Glomerular endothelial cell (primary cell): ENCODE data around the gene GFOD1. TPM values are rescaled to one million over a fixed set of nuclear protein-coding genes. Genes with fewer than 3 reads are reported as not detected.
A peak's percentile ranks its signal among the peaks of the same experiment; 100 is the strongest.

Experiments
- DNase-seq: peaks from one replicate; pipeline ENCODE4 v3.0.0-alpha.2; 2011; ENCODE audit warnings: low read depth, low spot score; ENCODE audit errors: extremely low read depth
- total RNA-seq: library from RNA; depleted of rRNA; stranded (reverse); fragments of >200 nt; gene quantifications from 2 replicates; pipeline ENCODE4 v1.2.3, GENCODE V29; 2015

Gene GFOD1
- total RNA-seq, 1 donor from 2014 or later, result 34.3 TPM

DNA sequence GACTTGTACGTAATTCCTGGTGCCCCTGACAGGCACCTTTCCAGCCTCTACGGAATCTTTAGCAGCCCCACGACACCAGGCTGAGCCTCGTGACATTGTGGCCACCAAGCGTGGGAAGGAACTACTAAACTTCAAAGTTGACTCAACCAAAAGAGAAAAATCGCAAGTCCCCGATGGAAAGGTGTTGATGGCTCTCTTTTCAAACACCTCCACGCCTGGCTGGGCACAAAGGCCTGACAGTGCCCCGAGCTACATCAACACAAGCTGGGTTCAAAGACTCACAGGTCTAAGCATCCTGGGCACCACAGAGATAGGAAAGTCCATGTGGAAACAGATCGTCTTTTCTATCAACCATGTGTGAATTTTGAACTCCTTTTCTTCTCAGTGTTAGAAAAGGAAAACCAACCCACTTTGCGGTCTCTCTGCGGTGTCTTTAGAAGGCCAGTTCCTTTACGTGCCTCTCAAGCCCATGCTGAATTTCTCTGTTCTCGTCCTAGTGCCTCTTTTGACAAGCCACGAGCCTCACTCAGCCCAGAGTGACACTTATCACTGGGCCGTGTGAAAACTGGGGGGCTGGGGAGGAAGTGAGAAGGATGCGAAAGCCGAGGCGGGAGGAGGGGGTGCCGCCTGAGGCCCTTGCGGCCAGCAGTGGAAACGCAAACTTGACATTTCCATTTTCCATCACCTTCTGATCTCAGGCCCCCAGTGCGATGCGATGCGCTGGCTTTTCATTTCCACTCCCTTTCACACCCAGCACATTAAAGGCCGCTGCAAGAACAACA, 59.4 kb downstream of the GFOD1 start:
- DNase-seq, result no peak

DNA sequence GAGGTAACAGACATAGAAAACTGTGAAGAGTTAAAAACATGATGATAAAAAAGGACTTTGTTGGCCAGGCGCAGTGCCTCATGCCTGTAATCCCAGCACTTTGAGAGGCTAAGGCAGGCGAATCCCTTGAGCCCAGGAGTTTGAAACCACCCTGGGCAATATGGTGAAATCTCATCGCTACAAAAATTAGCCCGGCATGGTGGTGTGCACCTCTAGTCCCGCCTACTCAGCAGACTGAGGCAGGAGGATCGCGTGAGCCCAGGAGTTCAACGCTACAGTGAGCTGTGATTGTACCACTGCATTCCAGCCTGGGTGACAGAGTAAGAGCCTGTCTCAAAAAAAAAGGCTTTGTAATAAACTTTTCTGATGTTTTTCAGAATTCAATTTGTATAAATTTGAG, 60.1 kb downstream of the GFOD1 start:
- DNase-seq, result no peak

DNA sequence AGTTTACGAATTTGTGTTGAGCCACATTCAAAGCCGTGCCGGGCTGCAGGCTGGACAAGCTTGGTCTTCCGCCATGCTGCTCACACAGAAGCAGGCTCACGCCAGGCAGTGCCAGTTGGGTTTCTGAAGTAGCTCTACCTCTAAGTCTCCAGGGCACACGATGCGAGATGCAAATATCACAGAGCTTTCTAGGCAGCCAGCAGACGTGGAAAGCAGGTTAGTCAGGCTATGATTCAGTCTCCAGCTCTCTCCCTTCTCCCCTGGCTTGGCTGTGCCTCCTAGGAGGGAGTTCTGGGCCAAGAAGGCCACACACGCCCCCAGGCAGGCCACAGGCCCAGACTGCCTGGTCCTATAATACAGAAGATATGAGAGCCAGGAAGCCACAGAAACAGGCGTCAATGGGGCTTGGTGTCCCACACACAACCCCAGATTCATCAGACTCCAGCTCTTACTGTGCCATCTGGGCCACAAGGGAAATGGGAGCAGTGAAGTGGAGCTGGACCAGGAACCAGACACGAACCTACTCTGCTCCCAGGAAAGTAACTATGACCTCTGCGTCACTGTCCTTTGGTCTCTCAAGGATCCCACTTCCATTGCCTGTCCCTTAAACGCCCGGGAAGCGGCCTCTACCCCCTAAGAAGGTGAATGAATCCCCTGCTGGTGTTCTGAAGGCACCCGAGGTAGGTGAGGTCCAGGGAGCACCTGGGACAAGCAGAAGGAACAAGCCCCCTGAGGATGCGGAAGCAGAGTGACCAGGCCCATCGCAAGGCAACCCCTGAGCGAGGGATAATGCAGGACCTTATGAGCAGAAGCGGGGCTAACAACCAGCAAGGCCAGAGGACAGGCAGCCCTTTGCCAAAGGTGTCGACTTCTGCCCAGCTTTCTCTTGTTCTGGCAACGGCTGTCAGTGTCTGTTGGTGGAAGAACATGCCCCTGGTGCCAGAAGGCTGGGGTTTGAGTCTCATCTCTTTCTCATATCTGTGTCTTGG, 61.2 kb downstream of the GFOD1 start:
- DNase-seq, result no peak

DNA sequence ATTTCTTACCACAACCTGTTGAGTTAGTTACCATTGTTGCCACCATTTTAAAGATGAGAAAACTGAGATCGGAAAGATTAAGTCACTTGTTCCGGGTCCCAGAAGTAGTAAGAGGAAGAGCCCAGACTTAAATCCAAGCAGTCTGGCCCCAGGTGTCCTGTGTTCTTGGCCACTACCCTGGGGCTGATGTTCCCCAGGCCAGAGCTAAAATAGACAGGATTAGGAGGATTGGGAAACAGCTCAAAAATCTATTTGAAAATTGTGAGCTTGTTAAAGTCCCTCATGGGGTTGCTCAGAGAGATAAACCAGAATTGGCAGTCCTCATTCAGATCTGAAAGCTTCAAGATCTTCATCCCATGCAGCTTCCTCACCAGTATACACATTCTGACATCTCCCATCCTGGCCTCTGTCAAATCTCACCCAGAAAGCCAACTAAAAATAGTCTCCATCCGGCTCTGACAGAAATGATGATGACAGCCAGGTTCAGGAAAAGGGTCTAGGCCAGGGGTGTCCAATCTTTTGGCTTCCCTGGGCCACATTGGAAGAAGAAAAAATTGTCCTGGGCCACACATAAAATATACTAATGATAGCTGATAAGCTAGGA, 62.0 kb downstream of the GFOD1 start:
- DNase-seq, result no peak

DNA sequence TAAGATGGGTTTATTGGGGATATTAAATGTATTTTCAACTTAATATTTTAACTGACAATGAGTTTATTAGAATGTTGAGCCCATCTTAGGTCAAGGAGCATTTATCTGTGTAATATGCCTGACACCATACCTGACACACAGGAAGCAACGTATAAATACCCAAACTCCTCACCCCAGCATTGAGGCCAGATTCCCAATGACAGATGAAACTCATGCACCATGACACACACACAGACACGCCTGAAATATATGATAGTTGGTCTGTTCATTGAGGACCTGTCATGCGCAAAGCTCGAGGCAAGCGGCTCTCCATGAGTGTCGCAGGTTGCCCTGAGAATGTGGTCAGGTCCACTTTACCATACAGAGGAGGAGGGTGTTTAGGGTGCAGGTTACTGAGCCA, 64.1 kb downstream of the GFOD1 start:
- DNase-seq, result no peak

DNA sequence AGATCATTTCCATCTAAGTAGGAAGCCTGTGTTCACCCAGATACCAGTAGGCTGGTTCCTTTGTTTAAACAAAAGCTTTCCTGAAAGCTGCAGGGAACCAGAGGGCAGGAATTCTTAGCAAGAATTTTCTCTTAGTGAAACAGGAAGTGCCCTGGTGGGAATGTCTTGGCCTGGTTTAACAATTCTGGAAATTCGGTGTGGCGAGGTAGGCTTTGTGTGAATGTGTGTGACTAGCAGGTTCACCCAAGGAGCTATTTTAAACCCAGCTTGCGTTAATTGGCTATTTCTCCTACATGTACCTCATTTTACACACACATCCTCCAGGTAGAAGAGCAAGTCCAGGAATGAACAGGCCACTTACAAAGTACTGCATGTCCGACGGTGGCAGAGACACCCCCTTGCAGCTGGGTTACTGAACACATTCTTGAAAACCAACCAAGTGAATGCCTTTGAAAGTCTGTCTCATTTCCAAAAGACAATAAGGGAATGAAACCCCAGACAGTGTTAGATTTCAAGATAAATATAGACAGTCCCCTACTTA, 64.6 kb downstream of the GFOD1 start:
- DNase-seq, result peak; percentile 90

DNA sequence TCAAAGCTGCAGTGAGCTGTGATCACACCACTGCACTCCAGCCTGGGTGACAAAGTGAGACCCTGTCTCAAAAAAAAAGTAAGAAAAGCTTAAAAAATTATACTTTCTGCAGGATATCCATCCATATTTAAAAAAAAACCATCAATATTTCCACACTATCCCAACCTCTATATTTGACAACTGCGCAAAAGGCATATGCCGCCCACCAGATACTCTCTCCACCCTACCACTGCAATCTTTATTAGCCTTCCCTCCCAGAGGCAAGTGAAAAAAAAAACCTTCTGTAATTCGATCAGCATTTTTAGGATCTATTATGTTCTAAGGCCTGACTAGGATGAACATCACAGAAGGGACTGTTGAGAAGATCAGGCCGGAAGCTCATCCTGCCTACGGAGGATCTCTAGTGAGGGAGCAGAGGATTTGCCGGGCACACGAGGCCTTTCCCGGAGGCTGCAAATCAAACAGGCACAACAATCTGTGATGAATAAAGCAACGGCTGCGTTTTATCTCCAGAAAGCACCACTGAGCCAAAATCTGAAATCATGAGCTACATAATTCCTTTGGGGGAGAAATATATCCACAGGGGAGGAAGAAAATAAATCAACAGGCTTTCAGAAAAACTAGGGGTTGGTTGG, 65.9 kb downstream of the GFOD1 start:
- no peak for DNase-seq

DNA sequence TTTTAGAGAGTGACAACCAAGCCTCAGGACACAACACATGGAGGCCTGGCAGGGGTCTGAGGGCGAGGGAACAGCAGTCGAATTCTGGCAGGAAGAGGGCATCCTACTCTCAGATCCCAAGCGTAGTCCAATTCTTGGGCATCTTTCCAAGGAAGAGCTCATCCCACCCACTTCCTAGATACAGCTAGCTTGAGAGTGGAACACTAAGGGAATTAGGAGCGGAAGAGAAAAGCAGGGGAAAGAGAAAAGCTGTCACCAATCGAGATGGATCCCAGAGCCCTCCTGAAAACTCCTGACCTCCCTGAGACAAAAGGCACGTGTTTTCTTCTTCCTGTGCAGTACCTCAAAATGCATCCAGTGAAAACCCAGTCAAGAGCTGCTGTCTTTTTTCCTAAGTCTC, 67.1 kb downstream of the GFOD1 start:
- DNase-seq, result no peak

DNA sequence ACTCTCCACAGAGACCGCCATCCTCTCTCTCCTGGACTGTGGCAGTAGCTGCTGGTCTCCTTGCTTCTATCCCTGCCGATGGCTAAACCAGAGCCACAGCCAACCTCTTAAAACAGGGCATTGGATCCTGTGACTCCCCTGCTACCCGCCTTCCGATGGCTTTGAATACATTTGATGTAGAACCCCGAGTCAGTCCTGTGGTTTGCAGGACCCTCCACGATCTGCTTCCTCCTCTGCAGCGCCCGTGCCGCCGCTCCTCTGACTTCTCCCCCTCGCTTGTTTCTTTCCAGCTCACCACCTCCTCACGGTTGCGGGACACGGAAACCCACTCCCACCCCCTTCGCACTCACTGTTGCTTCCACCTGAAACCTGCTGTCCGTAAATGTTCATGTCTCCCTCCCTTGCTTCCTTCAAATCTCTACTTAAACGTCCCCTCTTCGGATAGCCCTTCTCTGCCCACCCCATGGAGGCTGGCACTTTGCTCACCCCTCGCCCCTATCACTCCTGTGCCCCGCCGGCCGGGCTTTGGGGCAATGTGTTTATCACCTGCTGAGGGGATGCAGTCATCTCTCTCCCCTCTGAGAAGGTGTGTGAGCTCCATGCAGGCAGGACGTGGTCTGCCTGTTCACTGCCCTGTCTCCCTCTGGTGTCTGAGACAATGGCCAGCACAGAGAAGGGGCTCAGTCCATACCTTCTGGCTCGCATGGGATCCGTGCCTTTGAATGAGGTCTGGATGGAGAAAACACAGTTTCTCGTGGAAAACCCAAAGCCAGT, 67.8 kb downstream of the GFOD1 start:
- DNase-seq, result no peak

DNA sequence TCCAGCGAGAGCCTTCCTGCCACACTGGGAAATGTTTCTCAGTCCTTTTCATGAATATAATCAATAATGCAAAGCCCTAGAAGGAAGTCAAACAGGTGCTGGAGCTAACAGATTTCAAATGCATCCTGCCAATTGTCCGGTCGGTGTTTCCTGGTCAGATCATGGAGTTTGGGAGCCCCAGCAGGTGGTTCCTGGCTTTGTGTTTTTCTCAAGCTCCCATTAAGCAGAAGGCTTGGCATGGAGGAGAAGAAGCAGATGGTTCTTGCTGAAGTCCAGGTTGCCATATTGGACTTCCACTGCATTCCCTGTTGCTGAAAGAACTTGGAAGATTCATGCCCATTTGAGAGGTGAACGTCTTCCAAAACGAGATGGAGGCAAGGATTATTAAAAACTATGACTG, 68.6 kb downstream of the GFOD1 start:
- DNase-seq, result peak; percentile 72

DNA sequence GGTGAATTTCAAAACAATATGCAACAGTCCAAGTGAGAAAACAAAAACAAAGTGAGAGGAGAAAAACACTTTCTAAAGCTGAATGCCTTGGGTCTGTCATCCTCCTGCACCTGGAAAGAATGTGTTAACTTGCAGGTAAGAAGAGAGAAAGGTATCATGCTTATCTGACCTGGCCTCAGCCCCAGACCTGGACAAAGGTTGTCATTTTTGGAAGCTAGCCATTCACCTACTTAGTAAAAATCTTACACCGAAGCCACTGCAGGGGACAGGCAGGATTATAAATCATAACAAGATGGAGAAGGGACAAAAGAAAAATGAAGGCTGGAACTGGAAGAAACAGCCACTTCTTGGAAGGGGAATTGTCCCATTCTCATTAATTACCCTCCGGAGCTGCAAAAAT, 69.4 kb downstream of the GFOD1 start:
- no peak for DNase-seq

DNA sequence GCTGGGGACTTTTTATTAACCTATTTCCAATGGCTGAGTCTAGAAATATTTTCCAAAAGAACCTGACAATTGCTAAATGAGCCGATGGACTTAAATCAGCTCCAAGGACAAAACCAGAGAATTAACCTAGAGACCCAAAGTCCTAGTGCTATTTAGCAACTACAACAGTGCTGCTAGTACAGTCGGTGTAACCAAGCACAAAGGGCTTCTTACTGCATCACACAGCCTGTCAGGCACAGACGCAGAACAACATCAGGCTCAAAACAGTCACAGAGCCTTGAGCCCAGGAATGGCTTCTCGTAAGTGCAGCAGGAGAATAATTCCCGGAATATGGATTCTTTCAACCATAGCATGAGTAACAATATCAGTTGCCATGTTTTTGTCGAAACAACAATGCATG, 70.0 kb downstream of the GFOD1 start:
- no peak for DNase-seq

DNA sequence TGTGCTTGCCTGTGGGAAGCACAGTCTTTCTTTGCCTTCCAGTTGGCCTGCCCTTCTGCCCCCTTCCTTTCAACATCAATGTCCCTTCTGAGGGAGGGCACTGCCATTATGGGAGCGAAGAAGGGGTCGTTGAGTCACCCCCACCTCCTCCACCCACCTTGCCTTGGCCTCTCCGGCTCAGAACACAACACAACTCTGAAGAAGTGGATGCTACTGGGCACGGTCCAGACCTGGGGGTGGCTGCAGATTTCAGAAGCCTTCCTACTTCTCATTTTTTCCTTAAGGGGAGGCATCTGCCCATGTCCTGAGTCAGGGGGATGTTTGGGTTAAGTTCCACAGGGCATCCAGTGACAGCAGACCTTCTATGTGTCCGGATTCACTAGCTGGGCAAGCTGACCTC, 72.1 kb downstream of the GFOD1 start:
- DNase-seq, result no peak

DNA sequence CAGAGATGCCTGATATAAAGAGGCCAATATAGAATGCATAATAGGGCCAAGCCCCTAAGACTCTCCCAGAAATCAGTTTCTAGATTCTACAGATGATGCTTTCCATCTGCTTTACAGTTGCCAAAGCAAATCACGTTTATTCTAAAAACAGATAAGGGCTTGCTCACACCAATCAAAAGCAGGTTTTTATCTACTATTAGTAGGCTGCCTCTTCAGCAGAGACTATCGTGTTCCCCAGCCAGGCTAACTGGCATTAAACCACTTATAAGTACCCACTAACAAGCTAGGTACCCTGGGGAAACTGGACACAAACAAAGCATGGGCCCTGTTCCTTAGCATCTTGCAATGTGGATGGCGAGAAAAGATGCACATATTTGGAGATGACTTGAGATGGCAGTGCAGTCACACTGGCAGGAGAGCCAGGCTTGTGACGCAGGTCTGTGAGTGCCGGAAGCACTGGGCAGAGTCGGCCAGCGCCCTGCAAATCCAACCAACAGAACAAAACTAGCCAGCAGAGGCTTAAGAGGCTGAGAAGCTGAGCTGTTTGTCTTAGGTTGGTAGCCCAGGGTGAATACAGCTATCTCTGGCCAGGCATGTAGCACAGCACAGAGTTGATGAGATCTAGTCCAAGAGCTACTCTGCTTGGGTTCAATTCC, 73.4 kb downstream of the GFOD1 start:
- no peak for DNase-seq

DNA sequence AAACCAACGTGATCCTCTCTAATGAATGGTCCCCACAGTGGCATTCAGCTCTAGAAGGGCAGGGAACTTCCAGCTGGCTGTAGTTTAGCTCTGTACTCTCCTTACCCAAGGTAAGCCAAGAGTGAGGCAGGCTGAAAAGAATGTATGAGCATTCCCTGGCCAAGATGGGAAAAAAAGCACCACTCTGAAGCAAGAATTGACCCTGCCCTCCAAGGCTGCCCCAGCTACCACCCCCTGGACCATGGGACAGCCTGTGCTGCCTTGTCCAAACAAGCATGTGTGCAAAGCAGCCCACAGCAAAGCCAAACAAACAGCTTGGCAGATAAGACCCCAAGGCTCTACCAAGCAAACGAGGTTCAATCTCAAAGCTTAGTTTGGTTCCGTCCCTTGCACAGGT, 73.9 kb downstream of the GFOD1 start:
- no peak for DNase-seq

DNA sequence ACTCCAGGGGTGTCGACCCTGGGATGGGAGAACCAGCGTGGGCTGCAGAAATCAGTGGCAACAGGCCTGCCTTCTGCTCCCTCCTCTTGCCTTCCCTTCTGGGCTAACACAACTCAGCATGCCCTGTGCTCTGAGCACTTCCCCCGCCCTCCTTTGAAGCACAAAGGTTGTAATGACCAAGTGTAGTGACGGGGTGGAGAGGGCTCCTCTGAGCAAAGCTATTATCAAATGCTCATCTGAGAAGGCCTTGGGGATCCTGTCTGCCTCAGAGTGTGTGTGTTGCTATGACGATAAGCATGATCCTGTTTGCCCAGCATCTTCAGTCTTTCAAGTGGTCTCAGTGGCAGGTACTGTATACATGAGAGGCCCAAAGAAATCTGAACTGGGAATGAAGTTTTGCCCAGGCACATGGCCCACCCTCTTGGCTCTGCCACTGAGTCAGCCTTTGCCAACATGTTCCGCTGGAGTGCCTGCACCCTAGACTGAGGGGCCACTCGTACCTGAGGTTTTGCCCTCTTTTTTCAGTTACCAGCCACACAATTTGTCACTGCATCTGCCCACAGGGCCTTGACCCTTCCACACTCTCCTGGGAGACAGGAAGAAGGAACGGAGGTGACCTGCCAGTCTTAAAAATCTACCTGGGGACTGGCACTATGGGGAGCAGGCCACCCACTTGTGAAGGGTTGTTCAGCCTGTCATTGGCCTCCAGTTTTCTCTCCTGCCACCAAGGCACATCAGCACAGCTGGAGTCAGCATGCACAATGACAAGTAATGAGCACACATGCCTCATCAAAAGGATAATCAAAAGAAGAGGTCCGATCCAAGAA, 74.5 kb downstream of the GFOD1 start:
- DNase-seq, result no peak

DNA sequence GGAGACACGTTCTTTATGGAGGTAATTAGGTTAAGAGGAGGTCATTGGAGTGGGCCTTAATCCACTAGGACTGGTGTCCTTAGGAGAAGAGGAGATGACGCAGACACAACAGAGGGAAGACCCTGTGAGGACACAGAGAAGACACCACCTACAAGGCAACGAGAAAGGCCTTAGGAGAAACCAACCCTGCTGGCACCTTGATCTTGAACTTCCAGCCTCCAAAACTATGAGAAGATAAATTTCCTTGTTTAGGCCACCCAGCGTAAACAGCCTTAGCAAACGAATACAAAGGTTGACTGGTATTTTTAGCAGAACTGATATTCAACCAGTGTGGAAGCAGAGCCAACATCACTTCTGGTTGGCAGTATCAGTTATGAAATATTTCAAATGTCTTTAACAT, 75.2 kb downstream of the GFOD1 start:
- no peak for DNase-seq

DNA sequence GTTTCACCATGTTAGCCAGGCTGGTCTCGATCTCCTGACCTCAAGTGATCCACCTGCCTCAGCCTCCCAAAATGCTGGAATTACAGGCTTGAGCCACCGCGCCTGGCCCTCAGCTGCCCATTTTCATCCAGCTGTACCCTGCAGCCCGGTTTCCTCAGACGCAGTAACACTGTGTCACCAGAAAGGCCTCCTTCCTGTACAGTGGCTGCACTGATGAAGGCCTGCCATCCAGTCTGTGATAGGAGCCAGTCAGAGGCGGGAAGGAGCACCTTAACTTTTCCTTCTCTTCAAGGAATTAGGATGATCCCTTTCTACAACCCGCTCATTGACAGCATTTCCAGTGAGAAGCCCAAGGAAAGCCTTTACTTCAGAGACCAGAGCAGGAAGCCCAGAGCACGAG, 75.9 kb downstream of the GFOD1 start:
- no peak for DNase-seq

DNA sequence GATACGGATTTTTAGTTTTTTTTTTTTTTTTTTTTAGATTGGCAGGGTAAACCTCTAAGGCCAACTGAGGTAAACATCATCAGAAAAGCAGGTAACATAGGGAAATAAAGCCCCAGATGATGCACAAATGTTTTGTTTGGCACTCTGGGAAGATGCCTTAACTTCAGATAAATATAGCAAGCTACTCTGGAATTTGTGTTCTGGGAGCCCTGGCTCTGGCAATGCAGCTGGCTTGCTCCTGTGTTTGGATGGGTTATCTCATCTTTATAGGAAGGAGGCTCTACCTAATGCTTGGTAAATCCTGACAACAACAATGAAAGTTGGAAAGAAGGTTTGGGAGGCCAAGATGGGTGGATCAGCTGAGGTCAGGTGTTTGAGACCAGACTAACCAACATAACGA, 77.4 kb downstream of the GFOD1 start:
- DNase-seq, result no peak
